Parietal lobe (tissue), 1 donor: Measurements from ENCODE around the gene GJB6. TPM values are rescaled to one million over a fixed set of nuclear protein-coding genes. Genes with fewer than 3 reads are reported as not detected.

Source experiments
- total RNA-seq: library from RNA; depleted of rRNA; stranded (reverse); fragments of >200 nt; gene quantifications from one replicate; pipeline ENCODE4 v1.2.3, GENCODE V29; 2014

The GJB6 gene
- 1.3 TPM for total RNA-seq

DNA sequence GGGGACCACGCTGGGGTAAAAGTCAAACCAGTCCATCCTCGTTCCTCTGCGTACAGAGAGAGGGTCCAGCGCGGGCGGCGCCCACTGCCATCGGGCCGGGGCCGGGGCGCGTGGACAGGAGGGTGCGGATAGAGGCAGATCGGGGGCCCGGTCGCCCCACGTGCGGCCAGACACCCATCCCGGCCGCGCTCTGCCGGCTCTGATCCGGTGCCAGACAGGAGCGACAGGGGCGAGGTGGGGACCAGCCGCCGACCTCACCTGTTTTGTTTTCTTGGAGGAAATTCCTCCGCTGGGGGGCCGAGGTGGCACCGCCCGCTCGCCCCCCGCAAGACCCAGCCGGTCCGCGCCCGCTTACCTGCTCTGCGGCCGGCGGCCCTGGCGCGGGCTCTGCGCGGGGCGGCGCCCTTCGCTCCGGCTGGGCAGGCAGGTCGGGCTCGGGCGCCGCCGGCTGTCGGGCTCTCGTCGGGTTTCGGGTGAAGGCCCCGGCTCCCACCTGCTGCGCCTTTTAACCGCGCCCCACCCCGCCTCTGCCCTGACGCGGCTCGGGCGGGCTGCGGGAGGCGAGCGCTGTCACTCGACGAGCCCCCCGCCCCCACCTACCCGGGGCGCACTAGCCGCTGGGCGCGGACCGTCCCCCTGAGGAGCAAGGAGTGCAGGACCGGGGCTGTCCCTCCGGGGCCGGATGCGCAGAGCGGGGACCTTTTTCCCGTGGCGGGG lies at the start of gene GJB6:
GJB6 (minus strand) TSS at position 481 of the 717 bp plus-strand sequence. CDS start 8,839 bp downstream, outside the sequence.

GRCh38 chr13:20192836-20193161 lies 39.3 kb downstream of the GJB6 start, which contains the start of gene GJB2:
Gene GJB2, minus strand, starts transcription at chr13:20192938. Its CDS starts 3,357 bp downstream, at chr13:20189581.

Other genes with a start within 250 kb of the GJB6 start
- gene GJA3, start 71.3 kb downstream of the GJB6 start, total RNA-seq: not detected
- gene GJB2, start 39.4 kb downstream of the GJB6 start, total RNA-seq: 0.63 TPM